Chondrocyte (in vitro differentiated cells): ENCODE data around the gene THG1L. TPM values are rescaled to one million over a fixed set of nuclear protein-coding genes. Genes with fewer than 3 reads are reported as not detected.

Experiments used
- DNase-seq: peaks from one replicate; pipeline ENCODE4 v3.0.0; 2021; ENCODE audit warnings: mixed read lengths, low spot score
- H3K27ac Mint-ChIP-seq: one replicate; pipeline ENCODE4 v1.8.0; 2021; ENCODE audit warnings: mild to moderate bottlenecking, moderate library complexity, mixed read lengths; ENCODE audit not compliant: unreplicated experiment
- H3K27me3 Mint-ChIP-seq: 2 replicates; pipeline ENCODE4 v1.8.0; 2021; ENCODE audit warnings: low read depth, mixed read lengths
- H3K36me3 Mint-ChIP-seq: 2 replicates; pipeline ENCODE4 v1.8.0; 2021; ENCODE audit warnings: low read depth, mixed read lengths
- H3K4me1 Mint-ChIP-seq: 2 replicates; pipeline ENCODE4 v1.8.0; 2021; ENCODE audit warnings: low read depth, mild to moderate bottlenecking, mixed read lengths
- H3K4me3 Mint-ChIP-seq: one replicate; pipeline ENCODE4 v1.8.0; 2021; ENCODE audit warnings: mild to moderate bottlenecking, moderate library complexity, mixed read lengths; ENCODE audit not compliant: unreplicated experiment
- H3K9me3 Mint-ChIP-seq: 2 replicates; pipeline ENCODE4 v1.8.0; 2021; ENCODE audit warnings: low read depth, mixed read lengths
- CTCF ChIP-seq: fragments of 200-600 bp; sonication (generic); IDR thresholded peaks from 2 replicates; pipeline ENCODE4 v1.5.0; 2021; ENCODE audit warnings: antibody characterized with exemption, mild to moderate bottlenecking, moderate library complexity
- total RNA-seq: library from RNA; stranded (reverse); gene quantifications from 3 replicates; pipeline ENCODE4 v1.2.1, GENCODE V29; 2021

The THG1L gene
- total RNA-seq, 1 donor from 2014 or later = 10.1 TPM

- Mint-ChIP-seq H3K27ac (no peak overlapping the region), H3K9me3 (no peaks in the 10 kb centered on the region), H3K4me1 (no peaks in the 10 kb centered on the region), H3K36me3 (peaks cover 20% of the 10 kb centered on the region), H3K4me3 (no peak overlapping the region), H3K27me3 (no peaks in the 10 kb centered on the region)
- no peak for DNase-seq
- TF ChIP-seq CTCF = no peak
Observed at GRCh38 chr5:157756122-157756521, 24.9 kb downstream of the THG1L start.

- Mint-ChIP-seq H3K36me3 (peaks cover 14% of the 10 kb centered on the region), H3K9me3 (no peaks in the 10 kb centered on the region), H3K27me3 (no peaks in the 10 kb centered on the region), H3K4me1 (no peaks in the 10 kb centered on the region), H3K27ac (no peak overlapping the region), H3K4me3 (no peak overlapping the region)
- no peak for DNase-seq
- TF ChIP-seq CTCF = no peak
Observed at GRCh38 chr5:157758706-157759105, 27.5 kb downstream of the THG1L start.

- DNase-seq = no peak
- Mint-ChIP-seq H3K9me3 (no peaks in the 10 kb centered on the region), H3K27ac (no peak overlapping the region), H3K36me3 (no peaks in the 10 kb centered on the region), H3K4me3 (no peak overlapping the region), H3K27me3 (no peaks in the 10 kb centered on the region), H3K4me1 (no peaks in the 10 kb centered on the region)
- peak; percentile 93 for TF ChIP-seq CTCF
Observed at GRCh38 chr5:157761690-157762621, 30.7 kb downstream of the THG1L start.

GRCh38 chr5:157764531-157764930 lies 33.3 kb downstream of the THG1L start:
- H3K9me3 Mint-ChIP-seq = no peaks in the 10 kb centered on the region
- no peak for TF ChIP-seq CTCF
- no peak overlapping the region for H3K27ac Mint-ChIP-seq
- no peak for DNase-seq
- no peak overlapping the region for H3K4me3 Mint-ChIP-seq
- H3K27me3 Mint-ChIP-seq = no peaks in the 10 kb centered on the region
- H3K36me3 Mint-ChIP-seq = no peaks in the 10 kb centered on the region
- peaks cover 8% of the 10 kb centered on the region for H3K4me1 Mint-ChIP-seq

GRCh38 chr5:157766442-157766841 lies 35.2 kb downstream of the THG1L start:
- DNase-seq = no peak
- H3K9me3 Mint-ChIP-seq = no peaks in the 10 kb centered on the region
- no peak for TF ChIP-seq CTCF
- H3K4me3 Mint-ChIP-seq = no peak overlapping the region
- H3K27me3 Mint-ChIP-seq = no peaks in the 10 kb centered on the region
- H3K27ac Mint-ChIP-seq = no peak overlapping the region
- no peaks in the 10 kb centered on the region for H3K36me3 Mint-ChIP-seq
- peaks cover 8% of the 10 kb centered on the region for H3K4me1 Mint-ChIP-seq
